ENCODE results near the gene LRRC57. TPM values are rescaled to one million over a fixed set of nuclear protein-coding genes. Genes with fewer than 3 reads are reported as not detected.

Gene LRRC57
- polyA plus RNA-seq, 3 donors, result 7.8 to 17.4 (median 11.2) TPM

GRCh38 chr15:42504631-42505030, 44.0 kb downstream of the LRRC57 start:
- Mint-ChIP-seq H3K9me3 (no peaks in the 10 kb centered on the region), H3K4me1 (peaks cover 48% of the 10 kb centered on the region), H3K36me3 (peaks cover 17 to 39% of the 10 kb centered on the region in 2 donors), H3K27me3 (ENCODE audit: low read depth in 3 of 3) (no peaks in the 10 kb centered on the region), H3K27ac (no peak overlapping the region), H3K4me3 (no peak overlapping the region)
- TF ChIP-seq CTCF (IDR thresholded peaks at IDR 0.05), result no peak
- Histone ChIP-seq H3K79me2 (ENCODE audit: insufficient read depth, low read length) (peaks cover 97% of the 10 kb centered on the region), H3K27me3 (ENCODE audit: control insufficient read depth in 2 of 2, insufficient read depth in 2 of 2, low read length in 2 of 2) (no peaks in the 10 kb centered on the region), H3K4me3 (replicated peaks in 1 of 3; ENCODE audit: low read depth in 2 of 3, low read length in 3 of 3) (no peak overlapping the region), H3K9ac (ENCODE audit: insufficient read depth, low read length, poor library complexity, severe bottlenecking) (no peak overlapping the region), H3K4me2 (replicated peaks; ENCODE audit: extremely low read depth, low read length, poor library complexity, severe bottlenecking) (no peak overlapping the region), H4K20me1 (ENCODE audit: insufficient read depth, low read length) (peaks cover 58% of the 10 kb centered on the region), H3K9me3 (replicated peaks in 1 of 2; ENCODE audit: control insufficient read depth in 1 of 2, insufficient read depth in 1 of 2, low read length in 2 of 2) (no peaks in the 10 kb centered on the region), H3K36me3 (replicated peaks in 1 of 2; ENCODE audit: control insufficient read depth in 1 of 2, insufficient read depth in 2 of 2, low read length in 2 of 2) (peaks cover 15 to 25% of the 10 kb centered on the region in 2 donors), H2AFZ (ENCODE audit: insufficient read depth, low read depth, low read length, poor library complexity, severe bottlenecking) (no peak overlapping the region), H3K27ac (ENCODE audit: low read depth in 1 of 2, low read length in 2 of 2) (peak overlapping the region in 1 of 2 donors; percentile 47), H3K4me1 (ENCODE audit: control insufficient read depth in 1 of 2, insufficient read depth in 2 of 2, low read length in 2 of 2) (peaks cover 41 to 49% of the 10 kb centered on the region in 2 donors)
- intact Hi-C loops (cut with micrococcal nuclease), result no loop called here
- no peak for DNase-seq
- WGBS (ENCODE audit: insufficient coverage), result no CpG with 5 or more reads among the region's 3 CpGs

- peak in 2 of 3 donors; percentile 27 to 64 for DNase-seq
- no peaks in the 10 kb centered on the region for H3K9me3 Mint-ChIP-seq
- Histone ChIP-seq H3K36me3 (replicated peaks in 1 of 2; ENCODE audit: control insufficient read depth in 1 of 2, insufficient read depth in 2 of 2, low read length in 2 of 2) (peaks cover 15 to 30% of the 10 kb centered on the region in 2 donors), H3K9ac (ENCODE audit: insufficient read depth, low read length, poor library complexity, severe bottlenecking) (no peak overlapping the region), H4K20me1 (ENCODE audit: insufficient read depth, low read length) (peaks cover 63% of the 10 kb centered on the region), H3K79me2 (ENCODE audit: insufficient read depth, low read length) (peaks cover 97% of the 10 kb centered on the region), H3K4me1 (ENCODE audit: control insufficient read depth in 1 of 2, insufficient read depth in 2 of 2, low read length in 2 of 2) (peaks cover 42 to 50% of the 10 kb centered on the region in 2 donors), H3K9me3 (replicated peaks in 1 of 2; ENCODE audit: control insufficient read depth in 1 of 2, insufficient read depth in 1 of 2, low read length in 2 of 2) (no peaks in the 10 kb centered on the region), H3K4me2 (replicated peaks; ENCODE audit: extremely low read depth, low read length, poor library complexity, severe bottlenecking) (no peak overlapping the region), H3K4me3 (replicated peaks in 1 of 3; ENCODE audit: low read depth in 2 of 3, low read length in 3 of 3) (peak overlapping the region in 1 of 3 experiments; percentile 5), H2AFZ (ENCODE audit: insufficient read depth, low read depth, low read length, poor library complexity, severe bottlenecking) (no peak overlapping the region), H3K27ac (ENCODE audit: low read depth in 1 of 2, low read length in 2 of 2) (peak overlapping the region; percentile 63 to 65), H3K27me3 (ENCODE audit: control insufficient read depth in 2 of 2, insufficient read depth in 2 of 2, low read length in 2 of 2) (no peaks in the 10 kb centered on the region)
- WGBS (ENCODE audit: insufficient coverage), result no CpG with 5 or more reads among the region's 1 CpG
- H3K27me3 Mint-ChIP-seq (ENCODE audit: low read depth in 3 of 3), result no peaks in the 10 kb centered on the region
- no peak for TF ChIP-seq CTCF (IDR thresholded peaks at IDR 0.05)
- peak overlapping the region in 1 of 2 donors; percentile 42 for H3K4me3 Mint-ChIP-seq
- peak overlapping the region; percentile 72 to 91 (median 86) for H3K27ac Mint-ChIP-seq
- peaks cover 51% of the 10 kb centered on the region for H3K4me1 Mint-ChIP-seq
- H3K36me3 Mint-ChIP-seq, result peaks cover 19 to 41% of the 10 kb centered on the region in 2 donors
- intact Hi-C loops (cut with micrococcal nuclease), result no loop called here
These were observed 44.8 kb downstream of the LRRC57 start for GRCh38 chr15:42503825-42504224.
